Activated naive CD4-positive, alpha-beta T cell treated with anti-CD3 and anti-CD28 coated beads, Interleukin-2, amount 10 ng/mL, durations not matched to agents 7 days and 5 days (primary cell): ENCODE data around the gene GCGR.
"Not testable (repeated sequence)": the region's sequence is repeated elsewhere in the genome, so short reads cannot be mapped to it uniquely, and the experiment has no call there.

Experiments
- CTCF ChIA-PET: fragments of 350-600 bp; sonication (Branson Sonifier 250); formaldehyde crosslinking; loops from one replicate; lab custom pipeline; 2021; ENCODE audit warnings: antibody characterized with exemption; lab: Charles Lee
- DNase-seq: peaks from one replicate; pipeline ENCODE4 v3.0.0-alpha.2; 2020
- H3K27ac Mint-ChIP-seq: one replicate; pipeline ENCODE4 v1.8.0; 2021; ENCODE audit warnings: mild to moderate bottlenecking, moderate library complexity, mixed read lengths
- H3K27me3 Mint-ChIP-seq: one replicate; pipeline ENCODE4 v1.8.0; 2021; ENCODE audit warnings: mild to moderate bottlenecking, mixed read lengths
- H3K36me3 Mint-ChIP-seq: one replicate; pipeline ENCODE4 v1.8.0; 2021; ENCODE audit warnings: mixed read lengths
- H3K4me1 Mint-ChIP-seq: one replicate; pipeline ENCODE4 v1.8.0; 2021; ENCODE audit warnings: mixed read lengths
- H3K4me3 Mint-ChIP-seq: one replicate; pipeline ENCODE4 v1.8.0; 2021; ENCODE audit warnings: mild to moderate bottlenecking, moderate library complexity, mixed read lengths
- H3K9me3 Mint-ChIP-seq: one replicate; pipeline ENCODE4 v1.8.0; 2021; ENCODE audit warnings: mixed read lengths

Gene GCGR

GRCh38 chr17:81833921-81834830 lies 30.2 kb downstream of the GCGR start:
- H3K9me3 Mint-ChIP-seq: no peaks in the 10 kb centered on the region
- no peaks in the 10 kb centered on the region for H3K36me3 Mint-ChIP-seq
- CTCF ChIA-PET: no interaction called here
- no peaks in the 10 kb centered on the region for H3K27me3 Mint-ChIP-seq
- peaks cover 24% of the 10 kb centered on the region for H3K4me1 Mint-ChIP-seq
- DNase-seq: no peak
- peak overlapping the region; percentile 72 for H3K4me3 Mint-ChIP-seq
- H3K27ac Mint-ChIP-seq: peak overlapping the region; percentile 84

- DNase-seq: no peak
- H3K4me3 Mint-ChIP-seq: peak within 1 kb of the TSS; percentile 72
- no peaks in the 10 kb centered on the region for H3K9me3 Mint-ChIP-seq
- H3K36me3 Mint-ChIP-seq: no peaks in the 10 kb centered on the region
- peak within 1 kb of the TSS; percentile 84 for H3K27ac Mint-ChIP-seq
- CTCF ChIA-PET: no interaction called here
- H3K4me1 Mint-ChIP-seq: peaks cover 24% of the 10 kb centered on the region
- no peaks in the 10 kb centered on the region for H3K27me3 Mint-ChIP-seq
These were observed 30.9 kb downstream of the GCGR start, which contains the start of gene PPP1R27 for GRCh38 chr17:81834831-81835267. Gene PPP1R27 (minus strand): TSS chr17:81835050. CDS start chr17:81834953, 97 bp downstream.

GRCh38 chr17:81837641-81838040 lies 33.7 kb downstream of the GCGR start:
- CTCF ChIA-PET: no interaction called here
- Mint-ChIP-seq H3K27me3 (no peaks in the 10 kb centered on the region), H3K36me3 (no peaks in the 10 kb centered on the region), H3K4me1 (peaks cover 7% of the 10 kb centered on the region), H3K9me3 (no peaks in the 10 kb centered on the region), H3K4me3 (no peak overlapping the region), H3K27ac (no peak overlapping the region)
- no peak for DNase-seq

GRCh38 chr17:81838753-81839255 lies 34.9 kb downstream of the GCGR start:
- Mint-ChIP-seq H3K4me3 (no peak overlapping the region), H3K27ac (no peak overlapping the region), H3K9me3 (no peaks in the 10 kb centered on the region), H3K4me1 (peaks cover 4% of the 10 kb centered on the region), H3K36me3 (peaks cover 6% of the 10 kb centered on the region), H3K27me3 (no peaks in the 10 kb centered on the region)
- CTCF ChIA-PET: interaction anchor here (0.6 kb wide), 1 partner anchor 157 kb away, joined by 3 read pairs; no protein-coding TSS in a partner anchor
- no peak for DNase-seq

- CTCF ChIA-PET: interaction anchor here (0.6 kb wide), 1 partner anchor 157 kb away, joined by 3 read pairs; no protein-coding TSS in a partner anchor
- H3K36me3 Mint-ChIP-seq: peaks cover 9% of the 10 kb centered on the region
- H3K4me1 Mint-ChIP-seq: no peaks in the 10 kb centered on the region
- H3K9me3 Mint-ChIP-seq: no peaks in the 10 kb centered on the region
- H3K4me3 Mint-ChIP-seq: no peak overlapping the region
- no peaks in the 10 kb centered on the region for H3K27me3 Mint-ChIP-seq
- H3K27ac Mint-ChIP-seq: no peak overlapping the region
- no peak for DNase-seq
These were observed 35.4 kb downstream of the GCGR start for GRCh38 chr17:81839301-81839700.

GRCh38 chr17:81840059-81840458 lies 36.1 kb downstream of the GCGR start:
- H3K4me1 Mint-ChIP-seq, CTCF ChIA-PET: not testable (repeated sequence)

GRCh38 chr17:81840826-81841778 lies 37.2 kb downstream of the GCGR start:
- H3K9me3 Mint-ChIP-seq: no peaks in the 10 kb centered on the region
- no peak overlapping the region for H3K4me3 Mint-ChIP-seq
- H3K36me3 Mint-ChIP-seq: peaks cover 19% of the 10 kb centered on the region
- H3K27me3 Mint-ChIP-seq: no peaks in the 10 kb centered on the region
- no peak overlapping the region for H3K27ac Mint-ChIP-seq
- DNase-seq: no peak
- CTCF ChIA-PET: no interaction called here
- no peaks in the 10 kb centered on the region for H3K4me1 Mint-ChIP-seq

More at GRCh38 chr17:81840059-81840458, 36.1 kb downstream of the GCGR start:
- not testable (repeated sequence) for H3K9me3 Mint-ChIP-seq, H3K27ac Mint-ChIP-seq, H3K4me3 Mint-ChIP-seq, DNase-seq, H3K27me3 Mint-ChIP-seq
- H3K36me3 Mint-ChIP-seq: peaks cover 15% of the 10 kb centered on the region

- Mint-ChIP-seq H3K9me3 (no peaks in the 10 kb centered on the region), H3K27ac (no peak overlapping the region), H3K4me3 (no peak overlapping the region), H3K27me3 (no peaks in the 10 kb centered on the region), H3K4me1 (no peaks in the 10 kb centered on the region), H3K36me3 (peaks cover 23% of the 10 kb centered on the region)
- DNase-seq: no peak
- CTCF ChIA-PET: no interaction called here
These were observed 37.9 kb downstream of the GCGR start for GRCh38 chr17:81841866-81842265.

GRCh38 chr17:81842378-81842724 lies 38.4 kb downstream of the GCGR start:
- Mint-ChIP-seq H3K27ac (no peak overlapping the region), H3K27me3 (no peaks in the 10 kb centered on the region), H3K4me3 (no peak overlapping the region), H3K9me3 (no peaks in the 10 kb centered on the region), H3K36me3 (peaks cover 25% of the 10 kb centered on the region), H3K4me1 (no peaks in the 10 kb centered on the region)
- no peak for DNase-seq
- CTCF ChIA-PET: no interaction called here

- DNase-seq: no peak
- H3K27me3 Mint-ChIP-seq: no peaks in the 10 kb centered on the region
- CTCF ChIA-PET: no interaction called here
- no peak overlapping the region for H3K4me3 Mint-ChIP-seq
- H3K9me3 Mint-ChIP-seq: no peaks in the 10 kb centered on the region
- peak overlapping the region; percentile 19 for H3K27ac Mint-ChIP-seq
- no peaks in the 10 kb centered on the region for H3K4me1 Mint-ChIP-seq
- H3K36me3 Mint-ChIP-seq: peaks cover 26% of the 10 kb centered on the region
These were observed 39.0 kb downstream of the GCGR start for GRCh38 chr17:81842725-81843504.

- peak overlapping the region; percentile 45 for H3K27ac Mint-ChIP-seq
- DNase-seq: no peak
- CTCF ChIA-PET: no interaction called here
- no peaks in the 10 kb centered on the region for H3K4me1 Mint-ChIP-seq
- H3K9me3 Mint-ChIP-seq: no peaks in the 10 kb centered on the region
- H3K27me3 Mint-ChIP-seq: no peaks in the 10 kb centered on the region
- no peak overlapping the region for H3K4me3 Mint-ChIP-seq
- H3K36me3 Mint-ChIP-seq: peaks cover 28% of the 10 kb centered on the region
These were observed 39.9 kb downstream of the GCGR start for GRCh38 chr17:81843713-81844326.

GRCh38 chr17:81844327-81844851 lies 40.4 kb downstream of the GCGR start:
- Mint-ChIP-seq H3K4me1 (no peaks in the 10 kb centered on the region), H3K36me3 (peaks cover 28% of the 10 kb centered on the region), H3K4me3 (no peak overlapping the region), H3K9me3 (no peaks in the 10 kb centered on the region), H3K27me3 (no peaks in the 10 kb centered on the region), H3K27ac (no peak overlapping the region)
- CTCF ChIA-PET: no interaction called here
- DNase-seq: no peak

GRCh38 chr17:81844887-81845286 lies 40.9 kb downstream of the GCGR start:
- Mint-ChIP-seq H3K4me3 (no peak overlapping the region), H3K9me3 (no peaks in the 10 kb centered on the region), H3K4me1 (no peaks in the 10 kb centered on the region), H3K27ac (no peak overlapping the region), H3K27me3 (no peaks in the 10 kb centered on the region), H3K36me3 (peaks cover 28% of the 10 kb centered on the region)
- DNase-seq: no peak
- CTCF ChIA-PET: no interaction called here
